KMS-11 (cell line): ENCODE results near the gene C5orf58.
A peak's percentile ranks its signal among the peaks of the same experiment; 100 is the strongest.

ENCODE experiments used
- H2AFZ ChIP-seq: fragments of 200-600 bp; sonication (generic); 2 replicates; pipeline ENCODE4 v1.6.1; 2016; ENCODE audit warnings: antibody characterized with exemption, mixed run types, low read depth
- H3K27ac ChIP-seq: fragments of 200-600 bp; sonication (generic); 2 replicates; pipeline ENCODE4 v1.6.1; 2016; ENCODE audit warnings: mild to moderate bottlenecking, mixed run types
- H3K27me3 ChIP-seq: fragments of 200-600 bp; sonication (generic); 2 replicates; pipeline ENCODE4 v1.6.1; 2017; ENCODE audit warnings: mild to moderate bottlenecking, low read depth, mixed run types, moderate library complexity; ENCODE audit not compliant: insufficient read depth
- H3K36me3 ChIP-seq: fragments of 200-600 bp; sonication (generic); 2 replicates; pipeline ENCODE4 v1.6.1; 2017; ENCODE audit warnings: mild to moderate bottlenecking, mixed run types; ENCODE audit not compliant: insufficient read depth
- H3K4me1 ChIP-seq: fragments of 200-600 bp; sonication (generic); 2 replicates; pipeline ENCODE4 v1.6.1; 2016; ENCODE audit warnings: mild to moderate bottlenecking, low read depth, mixed run types; ENCODE audit not compliant: poor library complexity, severe bottlenecking
- H3K4me2 ChIP-seq: fragments of 200-600 bp; sonication (generic); 2 replicates; pipeline ENCODE4 v1.7.0; 2016; ENCODE audit warnings: mild to moderate bottlenecking, mixed run types
- H3K4me3 ChIP-seq: fragments of 200-600 bp; sonication (generic); IDR thresholded peaks from 2 replicates; pipeline ENCODE4 v1.6.1; 2017; ENCODE audit warnings: low read depth, low read length, mixed read lengths; ENCODE audit not compliant: insufficient read depth
- H3K79me2 ChIP-seq: fragments of 200-600 bp; sonication (generic); 2 replicates; pipeline ENCODE4 v1.6.1; 2016; ENCODE audit warnings: low read depth, mixed run types; ENCODE audit not compliant: insufficient read depth
- H3K9ac ChIP-seq: fragments of 200-600 bp; sonication (generic); 2 replicates; pipeline ENCODE4 v1.6.1; 2016; ENCODE audit warnings: mild to moderate bottlenecking, mixed run types
- H4K20me1 ChIP-seq: fragments of 200-600 bp; sonication (generic); 2 replicates; pipeline ENCODE4 v1.6.1; 2016; ENCODE audit warnings: mild to moderate bottlenecking, mixed run types; ENCODE audit not compliant: insufficient read depth
- CTCF ChIP-seq: fragments of 200-600 bp; sonication (generic); conservative IDR thresholded peaks from 2 replicates; pipeline ENCODE4 v1.6.1; 2017; ENCODE audit warnings: low read depth, mild to moderate bottlenecking, antibody characterized with exemption, low read length, moderate library complexity, mixed read lengths

The C5orf58 gene

GRCh38 chr5:170223360-170223759, 9.4 kb upstream of the C5orf58 start:
- Histone ChIP-seq H3K4me3 (no peak overlapping the region), H3K36me3 (no peaks in the 10 kb centered on the region), H2AFZ (no peak overlapping the region), H3K9ac (no peak overlapping the region), H3K79me2 (no peaks in the 10 kb centered on the region), H3K27ac (no peak overlapping the region), H3K4me2 (no peak overlapping the region), H4K20me1 (no peaks in the 10 kb centered on the region), H3K27me3 (no peaks in the 10 kb centered on the region), H3K4me1 (no peaks in the 10 kb centered on the region)
- TF ChIP-seq CTCF: no peak

- Histone ChIP-seq H3K4me1 (no peaks in the 10 kb centered on the region), H3K4me2 (no peak overlapping the region), H3K36me3 (no peaks in the 10 kb centered on the region), H4K20me1 (no peaks in the 10 kb centered on the region), H3K27me3 (no peaks in the 10 kb centered on the region), H3K9ac (no peak overlapping the region), H2AFZ (no peak overlapping the region), H3K4me3 (no peak overlapping the region), H3K27ac (no peak overlapping the region), H3K79me2 (no peaks in the 10 kb centered on the region)
- no peak for TF ChIP-seq CTCF
Observed at GRCh38 chr5:170223906-170224305, 8.9 kb upstream of the C5orf58 start.

- no peaks in the 10 kb centered on the region for H3K79me2 ChIP-seq
- no peaks in the 10 kb centered on the region for H3K36me3 ChIP-seq
- no peaks in the 10 kb centered on the region for H3K4me1 ChIP-seq
- no peak overlapping the region for H3K4me3 ChIP-seq
- no peak overlapping the region for H3K9ac ChIP-seq
- no peaks in the 10 kb centered on the region for H4K20me1 ChIP-seq
- H3K27me3 ChIP-seq: no peaks in the 10 kb centered on the region
- no peak overlapping the region; the same call in 1 of the 2 replicates for H2AFZ ChIP-seq
- TF ChIP-seq CTCF: peak; percentile 65
- H3K4me2 ChIP-seq: no peak overlapping the region
- H3K27ac ChIP-seq: no peak overlapping the region
Observed at GRCh38 chr5:170225326-170226128, 7.3 kb upstream of the C5orf58 start.

- H3K4me3 ChIP-seq: no peak overlapping the region
- H2AFZ ChIP-seq: no peak overlapping the region; the same call in 1 of the 2 replicates
- no peaks in the 10 kb centered on the region for H3K79me2 ChIP-seq
- no peak overlapping the region for H3K4me2 ChIP-seq
- no peaks in the 10 kb centered on the region for H3K27me3 ChIP-seq
- no peak overlapping the region for H3K27ac ChIP-seq
- H4K20me1 ChIP-seq: no peaks in the 10 kb centered on the region
- no peaks in the 10 kb centered on the region for H3K4me1 ChIP-seq
- TF ChIP-seq CTCF: peak; percentile 20; the same call in 1 of the 2 replicates
- no peaks in the 10 kb centered on the region for H3K36me3 ChIP-seq
- no peak overlapping the region for H3K9ac ChIP-seq
Observed at GRCh38 chr5:170226129-170226615, 6.6 kb upstream of the C5orf58 start.
